NCI-H2171 (cell line): Measurements from ENCODE around the gene COPE.

Experiments
- DNase-seq: peaks from one replicate; lab custom pipeline; 2025; lab: John Stamatoyannopoulos, UW

Gene COPE

GRCh38 chr19:18919086-18919899 is at the start of gene COPE, which contains the start of gene DDX49:
TSS of gene COPE (minus strand) at chr19:18919387. CDS start at chr19:18919348, 39 bp downstream.
TSS of gene DDX49 (plus strand) at chr19:18919715. CDS start at chr19:18919742, 27 bp downstream.
- DNase-seq, result peak; percentile 99

- DNase-seq, result no peak
Observed at GRCh38 chr19:18967358-18968146, 48.4 kb upstream of the COPE start.

GRCh38 chr19:18966307-18966706 is 47.1 kb upstream of the COPE start:
- no peak for DNase-seq

DNA sequence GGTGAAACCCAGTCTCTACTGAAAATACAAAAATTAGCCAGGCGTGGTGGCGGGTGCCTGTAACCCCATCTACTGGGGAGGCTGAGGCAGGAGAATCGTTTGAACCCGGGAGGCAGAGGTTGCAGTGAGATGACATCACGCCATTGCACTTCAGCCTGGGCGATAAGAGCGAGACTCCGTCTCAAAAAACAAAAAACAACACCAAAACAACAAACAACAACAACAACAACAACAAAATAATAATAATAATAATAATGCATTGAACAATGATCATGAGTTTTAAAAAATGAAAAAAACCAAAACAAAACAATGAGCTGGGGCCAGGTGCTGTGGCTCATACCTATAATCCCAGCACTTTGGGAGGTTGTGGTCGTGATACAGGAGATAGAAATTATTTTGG is 44.9 kb upstream of the COPE start:
- DNase-seq, result no peak

- peak; percentile 48 for DNase-seq
Observed at GRCh38 chr19:18961767-18962620, 42.8 kb upstream of the COPE start.

DNA sequence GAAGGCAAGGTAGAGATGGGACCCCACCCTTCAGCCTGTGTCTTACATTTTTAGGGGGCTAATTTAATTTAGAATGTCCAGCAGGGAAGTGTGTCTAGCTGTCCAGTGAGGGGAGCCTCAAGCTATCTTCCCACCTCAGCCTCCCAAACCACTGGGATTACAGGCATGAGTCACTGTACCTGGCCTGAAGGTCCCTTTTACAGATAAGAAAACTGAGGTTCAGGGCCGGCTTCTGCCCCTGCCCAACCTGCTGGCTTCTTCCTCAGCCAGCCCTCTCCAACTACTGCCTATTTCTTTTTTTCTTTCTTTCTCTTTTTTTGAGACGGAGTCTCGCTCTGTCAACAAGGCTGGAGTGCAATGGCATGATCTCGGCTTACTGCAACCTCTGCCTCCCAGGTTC is 41.2 kb upstream of the COPE start:
- DNase-seq, result no peak

GRCh38 chr19:18955042-18955441 is 35.9 kb upstream of the COPE start:
- DNase-seq, result no peak

GRCh38 chr19:18954094-18954493 is 34.9 kb upstream of the COPE start:
- no peak for DNase-seq

DNA sequence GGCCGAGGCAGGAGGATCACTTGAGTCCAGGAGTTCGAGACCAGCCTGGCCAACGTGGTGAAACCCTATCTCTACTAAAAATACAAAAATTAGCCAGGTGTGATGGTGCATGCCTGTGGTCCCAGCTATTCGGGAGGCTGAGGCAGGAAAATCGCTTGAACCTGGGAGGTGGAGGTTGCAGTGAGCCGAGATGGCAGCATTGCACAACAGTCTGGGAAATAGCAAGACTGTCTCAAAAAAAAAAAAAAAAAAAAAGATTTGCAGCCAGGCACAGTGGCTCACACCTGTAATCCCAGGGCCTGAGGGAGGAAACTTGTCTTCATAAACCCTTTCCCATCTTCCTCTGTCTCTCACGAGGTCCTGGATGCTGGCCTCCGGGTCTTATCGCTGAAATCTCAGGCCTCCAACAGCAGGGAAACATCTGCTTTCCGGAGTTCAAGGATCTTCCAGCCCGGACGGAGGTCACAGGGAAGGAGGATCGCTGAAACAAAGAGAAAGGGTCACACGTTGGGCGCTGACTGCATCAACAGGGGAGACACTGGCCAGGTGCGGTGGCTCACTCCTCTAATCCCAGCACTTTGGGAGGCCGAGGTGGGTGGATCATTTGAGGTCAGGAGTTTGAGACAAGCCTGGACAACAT is 33.3 kb upstream of the COPE start:
- DNase-seq, result peak; percentile 30

GRCh38 chr19:18951721-18952281 is 32.6 kb upstream of the COPE start:
- DNase-seq, result no peak

- no peak for DNase-seq
Observed at GRCh38 chr19:18949858-18950257, 30.7 kb upstream of the COPE start.

DNA sequence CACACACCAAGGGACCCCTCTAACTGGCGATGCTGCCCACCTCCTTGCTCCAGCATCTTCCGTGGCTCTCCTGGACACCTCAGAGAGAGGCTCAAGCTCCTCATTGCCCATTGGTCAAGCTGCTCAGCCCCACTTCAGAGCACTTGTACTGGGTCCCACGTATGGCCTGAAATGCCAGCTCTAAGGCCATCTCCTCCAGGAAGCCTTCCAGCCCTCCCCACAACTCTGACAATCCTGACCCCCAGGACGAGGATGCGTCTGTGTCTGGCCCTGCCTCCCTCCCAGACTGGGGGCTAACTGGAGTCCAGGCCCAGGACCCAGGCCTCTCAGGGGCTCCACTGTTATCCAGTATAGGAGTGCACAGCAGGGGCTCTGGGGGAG is 29.8 kb upstream of the COPE start:
- DNase-seq, result no peak

DNA sequence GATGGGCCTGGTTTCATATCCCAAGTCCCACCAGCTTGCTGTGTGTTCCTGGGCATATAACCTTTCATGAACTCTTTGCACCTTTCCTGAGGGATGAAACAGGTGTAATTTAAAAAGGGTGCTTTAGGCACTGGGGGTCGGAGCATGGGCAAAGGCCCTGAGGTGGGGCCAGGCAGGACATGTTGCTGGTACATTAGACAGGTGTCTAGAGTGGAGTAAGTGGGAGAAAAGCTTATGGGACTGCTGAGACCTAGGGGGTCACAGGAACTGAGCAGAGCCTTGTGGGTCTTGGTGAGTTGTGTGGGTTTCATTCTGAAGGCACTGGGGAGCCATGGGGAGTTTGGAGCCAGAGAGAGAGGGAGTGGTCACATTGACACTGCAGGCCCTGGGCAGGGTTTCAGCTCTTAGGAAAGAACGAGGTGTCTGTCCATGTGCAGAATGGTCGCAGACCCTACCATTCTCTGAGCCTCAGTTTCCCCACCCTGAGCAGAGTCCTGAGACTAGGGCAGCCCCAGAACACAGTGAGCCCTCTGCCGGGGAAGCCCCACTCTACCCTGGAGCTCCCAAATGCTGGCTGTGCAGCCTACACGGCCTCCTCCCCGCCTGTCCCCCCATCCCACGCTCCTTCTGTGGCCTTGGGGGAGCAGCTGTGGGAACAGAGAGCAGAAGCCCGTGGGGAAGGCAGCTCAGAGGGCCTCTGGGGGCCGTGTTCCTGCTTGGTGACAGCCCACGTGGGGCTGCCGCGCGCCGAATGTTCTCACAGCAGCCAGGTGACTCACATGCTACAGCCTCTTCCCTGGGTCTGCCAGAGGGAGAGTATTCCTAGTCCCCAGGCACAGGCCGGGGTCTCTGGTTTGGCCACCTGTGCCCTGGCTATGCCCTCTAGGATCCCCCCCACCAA is 29.1 kb upstream of the COPE start:
- no peak for DNase-seq

GRCh38 chr19:18946918-18947317 is 27.7 kb upstream of the COPE start:
- peak; percentile 24 for DNase-seq

DNA sequence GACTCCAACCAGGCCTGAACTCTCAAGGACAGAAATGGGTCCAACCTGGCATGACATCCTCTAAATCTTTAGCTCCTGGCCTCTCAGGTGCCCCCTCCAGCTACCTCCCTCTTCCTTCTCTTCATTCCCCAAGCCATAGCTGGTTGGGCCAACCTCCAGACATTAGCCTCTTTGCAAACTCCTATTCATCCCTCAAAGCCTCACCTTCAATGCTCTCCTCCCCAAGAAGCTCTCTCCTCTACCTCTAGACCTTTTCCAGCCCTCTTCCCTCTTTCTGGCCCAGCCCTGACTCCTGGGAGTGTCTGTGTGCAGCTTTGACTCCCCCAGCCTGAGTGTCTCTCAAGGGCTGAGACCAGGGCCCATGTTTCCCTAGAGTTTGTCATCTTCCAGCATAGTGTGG is 27.1 kb upstream of the COPE start:
- no peak for DNase-seq

DNA sequence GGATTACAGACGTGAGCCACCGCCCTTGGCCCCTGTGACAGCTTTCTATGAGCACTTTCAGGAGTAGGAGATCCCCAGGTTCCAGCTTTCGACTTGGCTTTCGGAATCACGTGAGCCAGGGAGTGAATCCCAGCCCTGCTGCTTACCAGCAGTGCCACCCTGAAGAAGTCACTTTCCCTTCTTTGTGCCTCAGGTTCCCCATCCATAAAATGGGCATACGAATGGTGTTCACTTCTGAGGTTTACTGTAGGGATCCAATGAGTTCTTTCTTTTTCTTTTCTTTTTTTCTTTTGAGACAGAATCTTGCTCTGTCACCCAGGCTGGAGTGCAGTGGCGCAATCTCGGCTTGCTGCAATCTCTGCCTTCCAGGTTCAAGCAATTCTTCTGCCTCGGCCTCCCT is 26.1 kb upstream of the COPE start:
- no peak for DNase-seq

DNA sequence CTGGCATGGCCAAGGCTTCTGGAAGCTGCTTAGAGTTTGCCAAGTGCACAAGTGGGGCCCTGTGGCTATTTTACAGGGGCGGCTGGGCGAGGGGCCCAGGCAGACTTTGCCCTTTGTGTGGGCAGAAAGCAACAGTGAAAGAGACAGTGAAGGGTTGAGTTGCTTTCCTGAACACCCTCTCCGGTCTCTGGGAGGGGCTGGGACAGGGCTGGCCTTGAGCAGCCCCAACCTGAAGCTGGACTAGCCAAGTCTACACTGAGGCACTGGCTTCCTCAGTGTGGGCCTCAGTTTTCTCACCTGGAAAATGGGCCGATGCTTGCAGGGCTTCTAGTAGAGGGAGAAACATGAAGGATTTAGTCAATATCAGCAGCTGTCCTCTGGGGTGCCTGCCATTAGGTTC is 24.3 kb upstream of the COPE start:
- DNase-seq, result no peak

DNA sequence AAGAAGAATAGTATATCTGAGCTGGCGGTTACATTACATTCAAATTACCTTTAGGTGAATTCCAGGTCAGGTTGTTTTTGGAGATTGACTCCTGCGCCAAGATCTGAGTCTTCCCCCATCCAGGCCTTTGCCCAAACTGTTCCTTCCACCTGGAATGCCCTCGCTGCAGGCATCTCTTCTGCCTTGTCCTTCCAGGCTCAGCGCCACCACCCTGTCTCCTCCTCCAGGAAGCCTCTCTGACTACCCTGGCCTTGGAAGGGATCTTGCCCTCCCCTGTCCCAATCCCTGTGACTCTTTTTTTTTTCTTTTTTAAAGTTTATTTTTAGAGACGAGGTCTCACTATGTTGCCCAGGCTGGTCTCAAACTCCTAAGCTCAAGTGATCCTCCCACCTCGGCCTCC is 23.5 kb upstream of the COPE start:
- DNase-seq, result no peak

GRCh38 chr19:18941628-18942354 is 22.6 kb upstream of the COPE start:
- no peak for DNase-seq
